HL-60 (cell line): ENCODE measurements around the gene ZBTB1.
A peak's percentile ranks its signal among the peaks of the same experiment; 100 is the strongest.

ENCODE experiments used
- DNase-seq, 2 experiments: peaks; one replicate each; pipeline ENCODE4 v3.0.0-alpha.2; 2010 to 2020; ENCODE audit warnings: low read depth in 1 of 2, low spot score in 1 of 2
- H3K27ac ChIP-seq: fragments of 250-450 bp; sonication (Bioruptor Pico); replicated peaks from 2 replicates; pipeline ENCODE4 v1.5.1; 2020; ENCODE audit warnings: mild to moderate bottlenecking, moderate library complexity
- H3K27me3 ChIP-seq: fragments of 250-450 bp; sonication (Bioruptor Pico); 2 replicates; pipeline ENCODE4 v1.5.1; 2021; ENCODE audit warnings: mild to moderate bottlenecking, moderate library complexity; ENCODE audit not compliant: insufficient read depth, poor library complexity, severe bottlenecking
- H3K4me3 ChIP-seq: replicated peaks from 2 replicates; pipeline ENCODE4 v1.5.1; 2011; ENCODE audit warnings: mild to moderate bottlenecking, control low read depth, low read length; ENCODE audit not compliant: insufficient read depth
- CTCF ChIP-seq: IDR thresholded peaks from one replicate; pipeline ENCODE4 v1.5.1; 2011; ENCODE audit warnings: low read length, control low read depth, inconsistent platforms; ENCODE audit not compliant: insufficient read depth
- GABPA ChIP-seq: IDR thresholded peaks from 2 replicates; pipeline ENCODE4 v1.6.1; 2012; ENCODE audit warnings: low read depth
- POLR2AphosphoS5 ChIP-seq: IDR thresholded peaks from 2 replicates; pipeline ENCODE4 v1.6.1; 2012; ENCODE audit warnings: low read depth
- REST ChIP-seq: IDR thresholded peaks from 2 replicates; pipeline ENCODE4 v1.6.1; 2012; ENCODE audit warnings: low read depth; ENCODE audit not compliant: insufficient replicate concordance
- SPI1 ChIP-seq: IDR thresholded peaks from 2 replicates; pipeline ENCODE4 v1.6.1; 2012; ENCODE audit warnings: low read depth, mild to moderate bottlenecking, borderline replicate concordance

The ZBTB1 gene

GRCh38 chr14:64500088-64500487, 4.5 kb upstream of the ZBTB1 start:
- TF ChIP-seq CTCF (no peak), REST (no peak), POLR2AphosphoS5 (no peak), GABPA (no peak), SPI1 (no peak)
- H3K4me3 ChIP-seq = no peak overlapping the region
- DNase-seq = no peak
- no peaks in the 10 kb centered on the region for H3K27me3 ChIP-seq
- no peak overlapping the region for H3K27ac ChIP-seq

GRCh38 chr14:64501411-64502171, 3.0 kb upstream of the ZBTB1 start:
- no peak overlapping the region for H3K27ac ChIP-seq
- DNase-seq = no peak
- no peaks in the 10 kb centered on the region for H3K27me3 ChIP-seq
- H3K4me3 ChIP-seq = no peak overlapping the region
- no peak for TF ChIP-seq SPI1
- TF ChIP-seq GABPA = no peak
- no peak for TF ChIP-seq REST
- TF ChIP-seq CTCF = no peak
- TF ChIP-seq POLR2AphosphoS5 = no peak

- Histone ChIP-seq H3K27me3 (no peaks in the 10 kb centered on the region), H3K4me3 (peak overlapping the region; percentile 62), H3K27ac (no peak overlapping the region)
- DNase-seq = no peak
- no peak for TF ChIP-seq SPI1
- TF ChIP-seq CTCF = no peak
- no peak for TF ChIP-seq REST
- no peak for TF ChIP-seq GABPA
- no peak for TF ChIP-seq POLR2AphosphoS5
These were observed 2.1 kb upstream of the ZBTB1 start for GRCh38 chr14:64502456-64502855.
